ENCODE measurements around the gene PPP1R13B.

PPP1R13B gene

DNA sequence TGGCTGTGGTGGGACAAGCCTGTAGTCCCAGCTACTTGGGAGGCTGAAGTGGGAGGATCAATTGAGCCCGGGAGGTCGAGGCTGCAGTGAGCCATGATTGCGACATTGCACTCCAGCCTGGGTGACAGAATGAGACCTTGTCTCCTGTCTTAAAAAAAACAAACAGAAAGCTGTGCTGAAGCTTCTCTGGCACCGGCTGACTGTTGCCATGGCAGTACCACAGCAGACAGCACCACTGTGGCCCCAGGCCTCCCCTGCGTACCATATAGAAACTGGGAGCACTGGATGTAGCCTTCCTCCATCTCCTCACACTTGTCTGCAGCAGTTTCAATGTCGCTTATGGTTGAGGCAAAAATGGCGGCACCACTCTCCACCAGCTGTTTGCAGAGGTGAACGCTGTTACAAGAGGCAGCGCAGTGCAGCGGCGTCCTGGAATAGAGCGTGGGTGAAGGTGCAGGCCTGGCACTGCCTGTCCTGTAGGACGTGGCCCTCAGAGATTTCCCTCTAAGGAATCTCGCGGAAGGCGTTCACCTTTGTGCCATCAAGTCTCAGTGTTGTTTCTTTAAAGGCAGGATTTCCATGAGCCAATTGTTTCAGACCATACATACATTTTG is 109.8 kb downstream of the PPP1R13B start:
- Histone ChIP-seq H3K36me3 (ENCODE audit: control insufficient read depth, insufficient read depth, low read length, severe bottlenecking) (peaks cover 20% of the 10 kb centered on the region), H3K4me1 (ENCODE audit: control insufficient read depth, insufficient read depth, low read length) (peaks cover 4% of the 10 kb centered on the region), H3K9ac (ENCODE audit: low read length) (no peak overlapping the region), H3K9me3 (ENCODE audit: control insufficient read depth, low read length) (no peaks in the 10 kb centered on the region), H3K27me3 (replicated peaks; ENCODE audit: control insufficient read depth, insufficient read depth, low read length) (no peaks in the 10 kb centered on the region), H3K4me3 (ENCODE audit: low read length) (no peak overlapping the region)
- no peak for DNase-seq (ENCODE audit: low read depth)

- DNase-seq (ENCODE audit: low read depth): no peak
- Histone ChIP-seq H3K9me3 (ENCODE audit: control insufficient read depth, low read length) (no peaks in the 10 kb centered on the region), H3K4me1 (ENCODE audit: control insufficient read depth, insufficient read depth, low read length) (peaks cover 4% of the 10 kb centered on the region), H3K36me3 (ENCODE audit: control insufficient read depth, insufficient read depth, low read length, severe bottlenecking) (peaks cover 25% of the 10 kb centered on the region), H3K27me3 (replicated peaks; ENCODE audit: control insufficient read depth, insufficient read depth, low read length) (no peaks in the 10 kb centered on the region), H3K9ac (ENCODE audit: low read length) (no peak overlapping the region), H3K4me3 (ENCODE audit: low read length) (no peak overlapping the region)
These were observed 110.6 kb downstream of the PPP1R13B start for GRCh38 chr14:103736546-103737431.

GRCh38 chr14:103735815-103736545 is 111.4 kb downstream of the PPP1R13B start:
- H3K4me1 ChIP-seq (ENCODE audit: control insufficient read depth, insufficient read depth, low read length): peaks cover 4% of the 10 kb centered on the region
- H3K36me3 ChIP-seq (ENCODE audit: control insufficient read depth, insufficient read depth, low read length, severe bottlenecking): peaks cover 28% of the 10 kb centered on the region
- H3K27me3 ChIP-seq (replicated peaks; ENCODE audit: control insufficient read depth, insufficient read depth, low read length): no peaks in the 10 kb centered on the region
- DNase-seq (ENCODE audit: low read depth): no peak
- no peak overlapping the region for H3K4me3 ChIP-seq (ENCODE audit: low read length)
- no peaks in the 10 kb centered on the region for H3K9me3 ChIP-seq (ENCODE audit: control insufficient read depth, low read length)
- H3K9ac ChIP-seq (ENCODE audit: low read length): no peak overlapping the region

DNA sequence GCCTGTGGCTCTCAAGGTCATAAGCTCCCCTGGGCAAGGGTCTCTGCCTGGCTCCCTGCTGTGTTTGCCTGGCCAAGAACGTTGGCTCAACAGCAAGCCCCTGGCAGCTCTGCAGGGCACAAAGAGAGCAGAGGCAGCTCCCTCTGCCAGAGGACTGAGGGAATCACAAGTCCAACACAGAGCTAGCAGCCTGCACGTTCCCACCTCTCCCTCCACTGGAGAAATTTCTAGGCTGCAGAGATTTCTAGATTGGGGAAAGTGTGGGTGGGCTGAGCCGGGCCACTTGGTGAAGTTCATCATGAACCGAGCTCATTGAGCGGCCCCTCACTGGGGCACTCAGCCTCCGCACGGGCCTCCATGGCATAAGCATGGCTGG is 111.9 kb downstream of the PPP1R13B start:
- H3K27me3 ChIP-seq (replicated peaks; ENCODE audit: control insufficient read depth, insufficient read depth, low read length): no peaks in the 10 kb centered on the region
- no peak overlapping the region for H3K4me3 ChIP-seq (ENCODE audit: low read length)
- peaks cover 32% of the 10 kb centered on the region for H3K36me3 ChIP-seq (ENCODE audit: control insufficient read depth, insufficient read depth, low read length, severe bottlenecking)
- no peaks in the 10 kb centered on the region for H3K9me3 ChIP-seq (ENCODE audit: control insufficient read depth, low read length)
- H3K9ac ChIP-seq (ENCODE audit: low read length): no peak overlapping the region
- peaks cover 4% of the 10 kb centered on the region for H3K4me1 ChIP-seq (ENCODE audit: control insufficient read depth, insufficient read depth, low read length)
- DNase-seq (ENCODE audit: low read depth): no peak

- H3K9ac ChIP-seq (ENCODE audit: low read length): no peak overlapping the region
- no peak for DNase-seq (ENCODE audit: low read depth)
- no peaks in the 10 kb centered on the region for H3K9me3 ChIP-seq (ENCODE audit: control insufficient read depth, low read length)
- H3K27me3 ChIP-seq (replicated peaks; ENCODE audit: control insufficient read depth, insufficient read depth, low read length): no peaks in the 10 kb centered on the region
- no peak overlapping the region for H3K4me3 ChIP-seq (ENCODE audit: low read length)
- H3K36me3 ChIP-seq (ENCODE audit: control insufficient read depth, insufficient read depth, low read length, severe bottlenecking): peaks cover 36% of the 10 kb centered on the region
- H3K4me1 ChIP-seq (ENCODE audit: control insufficient read depth, insufficient read depth, low read length): peaks cover 4% of the 10 kb centered on the region
These were observed 112.4 kb downstream of the PPP1R13B start for GRCh38 chr14:103735022-103735421.

DNA sequence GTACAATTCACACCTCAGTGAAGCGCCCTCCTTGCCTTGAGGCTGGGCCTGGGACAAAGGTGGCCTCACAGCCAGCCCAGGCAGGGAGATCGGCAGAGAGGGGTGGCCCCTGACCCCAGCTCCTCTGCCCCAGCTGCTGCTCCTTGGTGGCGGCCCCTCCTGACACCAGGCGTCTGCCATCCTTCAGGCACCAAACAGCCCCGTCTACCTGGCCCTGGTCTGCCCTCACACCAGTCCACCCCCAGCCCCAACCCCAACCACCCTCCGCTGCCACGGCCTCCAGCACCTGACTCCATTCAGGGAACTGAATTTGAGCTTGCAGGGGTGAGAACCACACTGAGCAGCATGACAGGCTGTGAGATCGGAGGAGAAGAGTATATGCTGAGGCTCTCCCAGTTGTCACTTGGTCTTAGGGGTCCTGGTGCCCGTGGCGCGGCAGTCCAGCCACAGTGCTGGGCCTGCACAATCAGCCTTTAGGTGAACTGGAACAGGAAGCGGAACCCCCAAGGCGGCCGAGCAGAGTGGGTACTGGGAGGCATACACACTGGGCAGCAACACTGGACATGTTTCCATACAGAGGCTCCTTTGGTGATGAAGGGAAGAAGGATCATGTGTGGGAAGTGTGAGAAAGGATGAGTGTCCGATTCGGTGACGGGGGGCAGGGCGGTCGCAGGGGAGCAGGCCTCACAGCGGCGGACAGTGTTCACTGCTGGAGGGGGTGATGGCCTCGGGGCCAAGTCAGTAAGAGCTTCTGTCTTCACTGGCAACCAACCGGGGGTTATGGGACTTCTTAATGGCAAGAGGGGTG is 113.1 kb downstream of the PPP1R13B start:
- no peaks in the 10 kb centered on the region for H3K27me3 ChIP-seq (replicated peaks; ENCODE audit: control insufficient read depth, insufficient read depth, low read length)
- peaks cover 4% of the 10 kb centered on the region for H3K4me1 ChIP-seq (ENCODE audit: control insufficient read depth, insufficient read depth, low read length)
- H3K9ac ChIP-seq (ENCODE audit: low read length): no peak overlapping the region
- H3K36me3 ChIP-seq (ENCODE audit: control insufficient read depth, insufficient read depth, low read length, severe bottlenecking): peaks cover 44% of the 10 kb centered on the region
- H3K9me3 ChIP-seq (ENCODE audit: control insufficient read depth, low read length): no peaks in the 10 kb centered on the region
- DNase-seq (ENCODE audit: low read depth): no peak
- no peak overlapping the region for H3K4me3 ChIP-seq (ENCODE audit: low read length)

DNA sequence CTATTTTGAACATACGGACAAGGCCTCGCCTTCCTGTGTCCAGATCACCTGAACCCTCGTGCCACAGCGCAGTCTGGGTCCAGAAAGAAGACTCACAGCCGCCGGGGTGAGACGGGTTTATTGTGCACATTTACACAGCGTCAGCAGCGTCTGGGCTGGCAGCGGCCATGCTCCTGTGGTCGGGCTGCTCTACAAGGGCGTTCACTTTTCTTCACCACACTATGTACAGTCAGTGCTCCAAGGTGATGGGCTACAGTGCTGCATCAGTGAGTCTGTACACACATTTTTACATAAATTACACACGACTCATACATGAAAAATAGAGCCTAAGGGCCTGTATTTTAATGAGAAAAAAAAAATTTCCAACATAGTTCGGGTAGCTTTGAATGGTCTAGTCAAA is 113.7 kb downstream of the PPP1R13B start:
- no peak overlapping the region for H3K4me3 ChIP-seq (ENCODE audit: low read length)
- H3K4me1 ChIP-seq (ENCODE audit: control insufficient read depth, insufficient read depth, low read length): peaks cover 4% of the 10 kb centered on the region
- no peak overlapping the region for H3K9ac ChIP-seq (ENCODE audit: low read length)
- no peaks in the 10 kb centered on the region for H3K27me3 ChIP-seq (replicated peaks; ENCODE audit: control insufficient read depth, insufficient read depth, low read length)
- H3K36me3 ChIP-seq (ENCODE audit: control insufficient read depth, insufficient read depth, low read length, severe bottlenecking): peaks cover 50% of the 10 kb centered on the region
- no peak for DNase-seq (ENCODE audit: low read depth)
- H3K9me3 ChIP-seq (ENCODE audit: control insufficient read depth, low read length): no peaks in the 10 kb centered on the region

- H3K4me3 ChIP-seq (ENCODE audit: low read length): no peak overlapping the region
- H3K9ac ChIP-seq (ENCODE audit: low read length): no peak overlapping the region
- peaks cover 4% of the 10 kb centered on the region for H3K4me1 ChIP-seq (ENCODE audit: control insufficient read depth, insufficient read depth, low read length)
- DNase-seq (ENCODE audit: low read depth): no peak
- H3K27me3 ChIP-seq (replicated peaks; ENCODE audit: control insufficient read depth, insufficient read depth, low read length): no peaks in the 10 kb centered on the region
- peaks cover 56% of the 10 kb centered on the region for H3K36me3 ChIP-seq (ENCODE audit: control insufficient read depth, insufficient read depth, low read length, severe bottlenecking)
- no peaks in the 10 kb centered on the region for H3K9me3 ChIP-seq (ENCODE audit: control insufficient read depth, low read length)
These were observed 114.3 kb downstream of the PPP1R13B start for GRCh38 chr14:103732868-103733620.

DNA sequence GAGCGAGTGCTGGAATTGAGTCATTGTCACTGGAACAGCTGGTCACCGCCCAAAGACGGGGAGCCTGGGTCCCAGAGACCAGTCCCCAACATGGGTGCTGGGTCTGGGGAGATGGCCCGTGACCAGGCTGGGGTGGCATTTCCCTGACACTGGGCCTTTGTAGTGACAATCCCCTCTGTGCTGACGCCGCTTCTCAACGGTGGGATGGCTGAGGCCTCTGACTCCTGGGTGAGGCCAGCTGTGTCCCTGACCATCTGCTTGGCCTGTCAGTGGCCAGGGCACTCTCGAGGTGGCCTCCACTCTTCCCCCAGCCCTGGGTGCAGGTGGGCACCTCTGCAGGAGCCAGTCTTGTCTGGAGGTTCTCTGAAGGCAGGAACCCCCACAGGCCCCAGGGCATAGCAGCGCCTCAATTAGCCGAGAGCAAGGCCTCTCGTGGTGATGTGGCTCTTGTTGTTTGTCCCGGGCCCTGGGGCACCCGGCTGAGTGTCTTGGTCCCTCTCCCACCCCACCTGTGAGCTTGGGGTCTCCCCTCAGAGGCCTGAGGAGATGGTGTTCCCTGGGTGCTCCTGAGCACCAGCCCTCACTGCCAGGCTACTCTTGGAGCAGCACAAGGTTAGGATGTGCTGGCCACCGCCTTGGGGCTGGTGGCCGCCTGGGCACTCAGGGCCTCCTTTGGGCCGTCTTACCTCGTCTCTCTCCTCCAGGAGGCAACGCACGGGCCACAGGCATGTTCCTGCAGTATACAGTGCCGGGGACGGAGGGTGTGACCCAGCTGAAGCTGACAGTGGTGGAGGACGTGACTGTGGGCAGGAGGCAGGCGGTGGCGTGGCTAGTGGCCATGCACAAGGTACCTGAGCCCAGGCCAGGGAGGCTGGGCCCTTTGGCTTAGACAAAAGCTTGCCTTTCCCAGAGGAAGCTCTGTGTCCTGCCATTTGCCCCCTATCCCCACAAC is 115.2 kb downstream of the PPP1R13B start:
- peaks cover 4% of the 10 kb centered on the region for H3K4me1 ChIP-seq (ENCODE audit: control insufficient read depth, insufficient read depth, low read length)
- no peak overlapping the region for H3K4me3 ChIP-seq (ENCODE audit: low read length)
- DNase-seq (ENCODE audit: low read depth): no peak
- no peaks in the 10 kb centered on the region for H3K27me3 ChIP-seq (replicated peaks; ENCODE audit: control insufficient read depth, insufficient read depth, low read length)
- peaks cover 60% of the 10 kb centered on the region for H3K36me3 ChIP-seq (ENCODE audit: control insufficient read depth, insufficient read depth, low read length, severe bottlenecking)
- H3K9ac ChIP-seq (ENCODE audit: low read length): no peak overlapping the region
- H3K9me3 ChIP-seq (ENCODE audit: control insufficient read depth, low read length): no peaks in the 10 kb centered on the region

Data from adipocyte (in vitro differentiated cells).